ENCODE measurements around the gene NEUROD1. TPM values are rescaled to one million over a fixed set of nuclear protein-coding genes. Genes with fewer than 3 reads are reported as not detected.

Gene NEUROD1
- total and polyA plus RNA-seq, 9 of the 15 experiments (the other 6 are each of a cell fraction or from before 2014, with no cell fraction given): not detected

- in situ Hi-C loops (cut with MboI) (no loop called here), intact Hi-C loops (cut with micrococcal nuclease) (no loop called here)
- Histone ChIP-seq H3K4me2 (ENCODE audit: insufficient read depth, low read length) (no peak overlapping the region), H2AFZ (ENCODE audit: low read depth, low read length) (no peak overlapping the region), H3K36me3 (ENCODE audit: control insufficient read depth, insufficient read depth, low read length) (no peaks in the 10 kb centered on the region), H3K9me3 (replicated peaks; ENCODE audit: control insufficient read depth, insufficient read depth, low read depth, low read length) (no peaks in the 10 kb centered on the region), H3K79me2 (ENCODE audit: control insufficient read depth, insufficient read depth, low read length) (no peaks in the 10 kb centered on the region), H3K27me3 (ENCODE audit: control insufficient read depth in 2 of 2, insufficient read depth in 2 of 2, low read length in 2 of 2) (peaks cover 0 to 10% of the 10 kb centered on the region in 2 experiments; a peak in 2 of 5 replicates), H3K4me1 (replicated peaks in 1 of 2; ENCODE audit: control insufficient read depth in 2 of 2, insufficient read depth in 2 of 2, low read length in 2 of 2) (peaks cover 0 to 8% of the 10 kb centered on the region in 2 experiments; a peak in 1 of 5 replicates), H3K27ac (ENCODE audit: extremely low read depth, low read depth, low read length) (no peak overlapping the region), H3K9ac (ENCODE audit: insufficient read depth in 1 of 2, low read depth in 2 of 2, low read length in 2 of 2) (no peak overlapping the region), H3K4me3 (no peak overlapping the region), H3K9me1 (ENCODE audit: control insufficient read depth, insufficient read depth, low read length) (no peaks in the 10 kb centered on the region), H4K20me1 (replicated peaks; ENCODE audit: control insufficient read depth, insufficient read depth, low read length) (no peaks in the 10 kb centered on the region)
- no peak for FAIRE-seq
- ChIA-PET POLR2A (no interaction called here), CTCF (ENCODE audit: low intra/inter-chr PET ratio) (no interaction called here)
- ATAC-seq: no peak
- 3% methylated on average over 3 of the region's 3 CpGs for WGBS (ENCODE audit: insufficient coverage, low coverage, missing lambda C conversion rate)
- DNase-seq (ENCODE audit: extremely low read depth in 1 of 4, low spot score in 3 of 4): no peak
- no TSS peak for BruUV-seq (replicated peaks)
- TF ChIP-seq ELK1 (CRISPR knock-in tag; IDR thresholded peaks at IDR 0.05): no peak
- no peak for TF ChIP-seq HINFP (tag; conservative IDR thresholded peaks at IDR 0.05; ENCODE audit: low read depth)
- no peak for TF ChIP-seq PHF20 (IDR thresholded peaks at IDR 0.05; ENCODE audit: partially characterized antibody)
- TF ChIP-seq PPARD (CRISPR knock-in tag; IDR thresholded peaks at IDR 0.05): no peak
- TF ChIP-seq CUX1 (CRISPR knock-in tag; IDR thresholded peaks at IDR 0.05): no peak
- no peak for TF ChIP-seq PML (IDR thresholded peaks at IDR 0.05; ENCODE audit: low read length)
- TF ChIP-seq RHOXF2B (CRISPR knock-in tag; conservative IDR thresholded peaks at IDR 0.05): no peak
- TF ChIP-seq COPS2 (conservative IDR thresholded peaks at IDR 0.05): no peak
- TF ChIP-seq BCLAF1 (IDR thresholded peaks at IDR 0.05; ENCODE audit: borderline replicate concordance in 1 of 2, control insufficient read depth in 1 of 2, low read depth in 2 of 2, low read length in 1 of 2): no peak
These were observed 20.1 kb downstream of the NEUROD1 start for GRCh38 chr2:181660181-181660580.
